GM18858 (cell line): ENCODE measurements around the gene LSP1.
"Not testable (repeated sequence)": the region's sequence is repeated elsewhere in the genome, so short reads cannot be mapped to it uniquely, and the experiment has no call there.

Experiments
- ATAC-seq: cut with Tn5 transposase; IDR thresholded peaks from one replicate; pipeline ENCODE4 v1.9.1; 2021; ENCODE audit not compliant: unreplicated experiment

The LSP1 gene

GRCh38 chr11:1875093-1875850 is 22.4 kb downstream of the LSP1 start:
- ATAC-seq: no peak

- not testable (repeated sequence) for ATAC-seq
These were observed 23.0 kb downstream of the LSP1 start for GRCh38 chr11:1875851-1876301.

GRCh38 chr11:1876361-1877063 is 23.6 kb downstream of the LSP1 start:
- no peak for ATAC-seq

GRCh38 chr11:1877211-1878136 is 24.6 kb downstream of the LSP1 start:
- no peak for ATAC-seq

GRCh38 chr11:1878137-1879031 is 25.5 kb downstream of the LSP1 start:
- ATAC-seq: no peak

- ATAC-seq: no peak
These were observed 26.6 kb downstream of the LSP1 start for GRCh38 chr11:1879342-1879940.

- no peak for ATAC-seq
These were observed 27.2 kb downstream of the LSP1 start for GRCh38 chr11:1879941-1880720.

GRCh38 chr11:1880746-1881441 is 28.0 kb downstream of the LSP1 start:
- no peak for ATAC-seq

GRCh38 chr11:1881442-1882264 is 28.8 kb downstream of the LSP1 start:
- ATAC-seq: no peak

GRCh38 chr11:1882265-1883238 is 29.7 kb downstream of the LSP1 start:
- no peak for ATAC-seq

- no peak for ATAC-seq
These were observed 30.7 kb downstream of the LSP1 start for GRCh38 chr11:1883346-1884302.

GRCh38 chr11:1884303-1884700 is 31.4 kb downstream of the LSP1 start:
- no peak for ATAC-seq

GRCh38 chr11:1886551-1886950 is 33.7 kb downstream of the LSP1 start:
- not testable (repeated sequence) for ATAC-seq

GRCh38 chr11:1887451-1888346 is 34.8 kb downstream of the LSP1 start:
- no peak for ATAC-seq
